ENCODE measurements around the gene C1QTNF12.
"Not testable (repeated sequence)": the region's sequence is repeated elsewhere in the genome, so short reads cannot be mapped to it uniquely, and the experiment has no call there.

The C1QTNF12 gene

GRCh38 chr1:1199141-1199960 lies 47.2 kb downstream of the C1QTNF12 start:
- DNase-seq (ENCODE audit: low spot score), result no peak

- DNase-seq (ENCODE audit: low spot score), result no peak
Measured at GRCh38 chr1:1198423-1199140, 47.9 kb downstream of the C1QTNF12 start.

- DNase-seq (ENCODE audit: low spot score), result no peak
Measured at GRCh38 chr1:1197551-1198422, 48.7 kb downstream of the C1QTNF12 start.

GRCh38 chr1:1197188-1197500 lies 49.4 kb downstream of the C1QTNF12 start:
- DNase-seq (ENCODE audit: low spot score), result no peak

- DNase-seq (ENCODE audit: low spot score), result no peak
Measured at GRCh38 chr1:1196431-1197187, 49.9 kb downstream of the C1QTNF12 start.

- not testable (repeated sequence) for DNase-seq (ENCODE audit: low spot score)
Measured at GRCh38 chr1:1195726-1196125, 50.8 kb downstream of the C1QTNF12 start.

GRCh38 chr1:1194723-1195122 lies 51.8 kb downstream of the C1QTNF12 start:
- DNase-seq (ENCODE audit: low spot score), result no peak
